Measurements from ENCODE around the gene NASP.

DNA sequence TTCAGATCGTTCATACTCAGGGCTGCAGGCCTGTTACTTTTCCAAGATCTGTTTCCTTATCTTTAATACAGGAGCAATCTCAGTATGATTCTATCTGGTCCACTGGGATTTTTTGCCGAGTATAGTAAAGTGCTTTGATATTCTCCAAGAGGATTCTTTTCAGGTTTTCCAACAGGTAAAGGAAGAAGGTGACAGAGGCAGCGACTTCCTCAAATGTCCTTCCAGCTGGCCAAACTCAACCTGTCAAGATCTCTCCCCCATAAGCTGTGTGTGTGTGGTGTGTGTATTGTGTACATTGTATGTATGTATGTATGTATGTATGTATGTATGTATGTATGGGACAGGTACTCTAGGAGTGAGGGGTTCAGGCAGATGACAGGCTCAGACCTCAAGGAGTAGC lies 32.2 kb upstream of the NASP start:
- TF ChIP-seq TAF1 (IDR thresholded peaks at IDR 0.05; ENCODE audit: low read depth): no peak
- TF ChIP-seq, protein P1, sequence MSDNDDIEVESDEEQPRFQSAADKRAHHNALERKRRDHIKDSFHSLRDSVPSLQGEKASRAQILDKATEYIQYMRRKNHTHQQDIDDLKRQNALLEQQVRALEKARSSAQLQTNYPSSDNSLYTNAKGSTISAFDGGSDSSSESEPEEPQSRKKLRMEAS (IDR thresholded peaks at IDR 0.05): no peak
- no peak for TF ChIP-seq CREB1 (IDR thresholded peaks at IDR 0.05; ENCODE audit: low read depth)
- no peak for TF ChIP-seq RAD21 (IDR thresholded peaks at IDR 0.05; ENCODE audit: low read depth)
- TF ChIP-seq, protein P2, sequence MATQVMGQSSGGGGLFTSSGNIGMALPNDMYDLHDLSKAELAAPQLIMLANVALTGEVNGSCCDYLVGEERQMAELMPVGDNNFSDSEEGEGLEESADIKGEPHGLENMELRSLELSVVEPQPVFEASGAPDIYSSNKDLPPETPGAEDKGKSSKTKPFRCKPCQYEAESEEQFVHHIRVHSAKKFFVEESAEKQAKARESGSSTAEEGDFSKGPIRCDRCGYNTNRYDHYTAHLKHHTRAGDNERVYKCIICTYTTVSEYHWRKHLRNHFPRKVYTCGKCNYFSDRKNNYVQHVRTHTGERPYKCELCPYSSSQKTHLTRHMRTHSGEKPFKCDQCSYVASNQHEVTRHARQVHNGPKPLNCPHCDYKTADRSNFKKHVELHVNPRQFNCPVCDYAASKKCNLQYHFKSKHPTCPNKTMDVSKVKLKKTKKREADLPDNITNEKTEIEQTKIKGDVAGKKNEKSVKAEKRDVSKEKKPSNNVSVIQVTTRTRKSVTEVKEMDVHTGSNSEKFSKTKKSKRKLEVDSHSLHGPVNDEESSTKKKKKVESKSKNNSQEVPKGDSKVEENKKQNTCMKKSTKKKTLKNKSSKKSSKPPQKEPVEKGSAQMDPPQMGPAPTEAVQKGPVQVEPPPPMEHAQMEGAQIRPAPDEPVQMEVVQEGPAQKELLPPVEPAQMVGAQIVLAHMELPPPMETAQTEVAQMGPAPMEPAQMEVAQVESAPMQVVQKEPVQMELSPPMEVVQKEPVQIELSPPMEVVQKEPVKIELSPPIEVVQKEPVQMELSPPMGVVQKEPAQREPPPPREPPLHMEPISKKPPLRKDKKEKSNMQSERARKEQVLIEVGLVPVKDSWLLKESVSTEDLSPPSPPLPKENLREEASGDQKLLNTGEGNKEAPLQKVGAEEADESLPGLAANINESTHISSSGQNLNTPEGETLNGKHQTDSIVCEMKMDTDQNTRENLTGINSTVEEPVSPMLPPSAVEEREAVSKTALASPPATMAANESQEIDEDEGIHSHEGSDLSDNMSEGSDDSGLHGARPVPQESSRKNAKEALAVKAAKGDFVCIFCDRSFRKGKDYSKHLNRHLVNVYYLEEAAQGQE (IDR thresholded peaks at IDR 0.05; ENCODE audit: low read depth): no peak
- TF ChIP-seq EP300 (IDR thresholded peaks at IDR 0.05; ENCODE audit: borderline replicate concordance): no peak
- no peak for TF ChIP-seq FOXM1 (IDR thresholded peaks at IDR 0.05; ENCODE audit: borderline replicate concordance, low read depth)
- TF ChIP-seq, protein P3, sequence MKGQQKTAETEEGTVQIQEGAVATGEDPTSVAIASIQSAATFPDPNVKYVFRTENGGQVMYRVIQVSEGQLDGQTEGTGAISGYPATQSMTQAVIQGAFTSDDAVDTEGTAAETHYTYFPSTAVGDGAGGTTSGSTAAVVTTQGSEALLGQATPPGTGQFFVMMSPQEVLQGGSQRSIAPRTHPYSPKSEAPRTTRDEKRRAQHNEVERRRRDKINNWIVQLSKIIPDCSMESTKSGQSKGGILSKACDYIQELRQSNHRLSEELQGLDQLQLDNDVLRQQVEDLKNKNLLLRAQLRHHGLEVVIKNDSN (IDR thresholded peaks at IDR 0.05): no peak
- no peak for TF ChIP-seq YY1 (IDR thresholded peaks at IDR 0.05; ENCODE audit: low read depth)

All from Ishikawa (cell line).